Fibroblast of villous mesenchyme (primary cell): Measurements from ENCODE around the gene ASS1. TPM values are rescaled to one million over a fixed set of nuclear protein-coding genes. Genes with fewer than 3 reads are reported as not detected.
A peak's percentile ranks its signal among the peaks of the same experiment; 100 is the strongest.

Experiments
- DNase-seq: peaks from one replicate; pipeline ENCODE4 v3.0.0-alpha.2; 2010; ENCODE audit warnings: low read depth
- H3K4me3 ChIP-seq: 2 replicates; pipeline ENCODE4 v1.5.1; 2011; ENCODE audit warnings: low read depth, mild to moderate bottlenecking, low read length
- CTCF ChIP-seq: IDR thresholded peaks from 2 replicates; pipeline ENCODE4 v1.5.1; 2012; ENCODE audit warnings: low read depth, mild to moderate bottlenecking, low read length; ENCODE audit not compliant: insufficient read depth
- total RNA-seq: library from RNA; depleted of rRNA; stranded (reverse); fragments of >200 nt; gene quantifications from 2 replicates; pipeline ENCODE4 v1.2.3, GENCODE V29; 2012

Gene ASS1
- total RNA-seq, 1 donor: 230 TPM

DNA sequence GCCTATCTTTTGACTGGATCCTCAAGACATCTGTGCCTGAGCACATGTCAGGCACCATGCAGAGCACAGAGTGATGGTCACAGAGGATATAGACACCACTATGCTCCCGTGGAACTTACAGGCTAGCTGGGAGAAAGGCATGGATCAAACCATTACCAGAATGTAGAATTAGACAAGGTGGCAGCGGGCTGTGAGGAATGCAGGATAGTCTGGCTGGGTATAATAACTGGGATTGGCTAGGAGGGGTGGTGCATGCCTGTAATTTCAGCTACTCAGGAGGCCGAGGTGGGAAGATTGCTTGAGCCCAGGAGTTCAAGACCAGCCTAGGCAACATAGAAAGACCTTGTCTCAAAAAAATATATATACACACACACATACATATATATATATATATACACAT lies 50.3 kb downstream of the ASS1 start:
- no peak for TF ChIP-seq CTCF
- no peak overlapping the region for H3K4me3 ChIP-seq
- no peak for DNase-seq

- DNase-seq: no peak
- H3K4me3 ChIP-seq: no peak overlapping the region
- TF ChIP-seq CTCF: no peak
These were observed 52.4 kb downstream of the ASS1 start for GRCh38 chr9:130497139-130497538.

DNA sequence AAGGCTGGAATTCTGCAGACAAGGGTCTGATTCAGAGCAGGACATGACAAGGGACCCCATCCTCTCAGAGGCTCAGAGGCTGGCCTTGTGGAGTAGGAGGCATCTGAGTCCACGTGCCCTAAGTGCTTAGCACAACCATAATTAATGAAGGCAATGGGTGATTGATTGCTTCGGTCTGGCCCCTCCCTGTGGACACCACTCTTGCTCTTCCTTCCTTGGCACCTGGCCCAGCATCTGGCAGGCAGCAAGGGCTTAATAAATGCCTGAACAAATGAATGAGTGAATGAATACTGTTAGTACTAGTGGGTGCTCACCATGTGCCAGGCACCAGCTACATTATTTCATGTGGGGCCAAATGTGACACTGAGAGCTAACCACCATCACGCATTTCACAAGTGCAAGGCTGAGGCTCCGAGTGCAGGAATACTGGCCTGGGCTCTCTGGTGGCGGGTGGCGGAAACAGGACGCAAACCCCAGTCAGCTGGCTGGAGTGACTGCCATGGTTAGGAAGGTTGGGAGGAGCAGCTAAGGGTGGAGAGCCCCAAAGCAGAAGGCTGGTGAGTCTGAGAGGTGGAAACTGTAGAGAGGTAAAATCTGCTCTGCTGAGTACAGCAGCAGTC lies 53.6 kb downstream of the ASS1 start:
- peak; percentile 22 for DNase-seq
- no peak for TF ChIP-seq CTCF
- no peak overlapping the region for H3K4me3 ChIP-seq

DNA sequence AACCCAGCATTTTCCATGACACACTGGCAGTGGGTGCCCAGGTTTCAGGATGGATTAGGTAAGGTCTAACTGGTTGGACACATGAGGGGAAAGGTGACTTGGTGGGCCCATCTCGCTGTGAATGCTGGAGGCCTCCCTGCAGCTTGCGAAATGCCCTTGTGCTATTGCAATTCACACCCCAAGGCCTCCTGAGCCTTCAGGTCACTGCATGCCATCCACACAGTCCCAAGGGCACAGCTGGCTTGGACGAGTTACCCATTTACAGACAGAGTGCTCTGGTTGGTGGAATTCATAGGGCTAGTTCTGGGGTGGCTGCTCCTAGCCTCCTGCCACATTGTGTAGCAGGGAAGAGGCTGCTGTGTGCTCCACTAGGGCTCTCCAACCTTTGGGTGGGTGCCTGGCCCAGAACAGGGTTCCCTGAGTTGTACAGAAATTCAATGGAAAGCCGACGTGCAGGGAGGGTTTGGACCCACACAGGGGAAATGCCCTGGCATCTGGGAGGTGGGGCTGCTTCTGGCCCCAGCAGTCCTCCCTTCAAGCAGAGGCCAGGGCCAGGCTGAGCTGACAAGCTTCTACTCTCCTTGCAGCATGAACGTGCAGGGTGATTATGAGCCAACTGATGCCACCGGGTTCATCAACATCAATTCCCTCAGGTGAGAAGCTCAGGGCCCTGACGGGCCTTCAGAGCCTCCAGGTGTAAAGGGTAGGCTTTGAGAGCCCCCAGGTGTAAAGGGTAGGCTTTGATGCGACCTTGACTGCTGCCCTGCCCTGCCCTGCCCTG lies 54.3 kb downstream of the ASS1 start:
- TF ChIP-seq CTCF: no peak
- H3K4me3 ChIP-seq: no peak overlapping the region
- DNase-seq: no peak

DNA sequence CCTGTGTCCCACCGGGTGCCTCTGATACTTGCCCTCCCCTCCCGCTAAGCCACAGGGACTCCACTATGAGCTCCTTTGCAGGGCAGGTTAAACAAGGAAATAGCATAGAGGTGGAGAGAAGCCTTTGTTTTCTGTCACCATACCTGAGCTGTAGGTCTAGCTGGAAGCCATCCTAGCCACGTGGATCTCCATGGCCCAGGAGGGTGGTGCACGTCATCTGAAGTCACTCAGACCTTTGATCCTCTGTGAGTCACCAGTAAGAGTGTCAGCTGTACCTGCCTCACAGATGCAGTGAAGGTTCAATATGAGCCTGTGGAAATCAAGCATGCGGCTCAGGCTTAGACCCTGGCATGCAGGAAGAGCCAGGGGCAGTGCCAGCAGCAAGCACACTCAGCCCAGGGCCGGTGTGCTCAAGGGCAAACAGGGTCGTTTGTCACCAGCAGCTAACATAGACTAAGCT lies 55.1 kb downstream of the ASS1 start:
- DNase-seq: no peak
- TF ChIP-seq CTCF: no peak
- no peak overlapping the region for H3K4me3 ChIP-seq

- no peak for DNase-seq
- no peak overlapping the region for H3K4me3 ChIP-seq
- TF ChIP-seq CTCF: no peak
These were observed 55.8 kb downstream of the ASS1 start for GRCh38 chr9:130500340-130501180.
